Activated T-cell treated with anti-CD3 and anti-CD28 coated beads, Interleukin-2, amount 50 U/mL, for 72 hours (primary cell): ENCODE measurements around the gene LIMCH1. TPM values are rescaled to one million over a fixed set of nuclear protein-coding genes. Genes with fewer than 3 reads are reported as not detected.

Experiments
- ATAC-seq, 2 donors: fragments of 150-1000 bp; cut with Tn5 transposase; replicated peaks in 1 of 2; 2 replicates each; pipeline ENCODE4 v1.10.0; 2021; ENCODE audit warnings: moderate library complexity in 2 of 2, mild to moderate bottlenecking in 1 of 2
- DNase-seq, 2 donors: peaks; one replicate each; pipeline ENCODE4 v3.0.0; 2021 to 2022; ENCODE audit warnings: mixed read lengths in 1 of 2
- H3K27ac Mint-ChIP-seq: one replicate; pipeline ENCODE4 v1.8.0; 2022; ENCODE audit warnings: mild to moderate bottlenecking, moderate library complexity, mixed read lengths
- H3K27me3 Mint-ChIP-seq: one replicate; pipeline ENCODE4 v1.8.0; 2022; ENCODE audit warnings: low read depth, mixed read lengths
- H3K36me3 Mint-ChIP-seq, 2 donors: one replicate each; pipeline ENCODE4 v1.8.0; 2022; ENCODE audit warnings: mixed read lengths in 2 of 2, mild to moderate bottlenecking in 1 of 2; ENCODE audit not compliant: insufficient read depth in 2 of 2
- H3K4me1 Mint-ChIP-seq: one replicate; pipeline ENCODE4 v1.8.0; 2022; ENCODE audit warnings: low read depth, mixed read lengths
- H3K4me3 Mint-ChIP-seq, 2 donors: one replicate each; pipeline ENCODE4 v1.8.0; 2022; ENCODE audit warnings: mild to moderate bottlenecking in 2 of 2, mixed read lengths in 2 of 2, moderate library complexity in 2 of 2
- H3K9me3 Mint-ChIP-seq, 2 donors: one replicate each; pipeline ENCODE4 v1.8.0; 2022; ENCODE audit warnings: mixed read lengths in 2 of 2
- total RNA-seq, 2 donors: library from RNA; stranded (reverse); gene quantifications; one replicate each; pipeline ENCODE4 v1.2.3, GENCODE V29; 2022

Gene LIMCH1
- total RNA-seq, 2 donors from 2014 or later, result not detected

- DNase-seq, result no peak
- Mint-ChIP-seq H3K27me3 (no peaks in the 10 kb centered on the region), H3K36me3 (no peaks in the 10 kb centered on the region), H3K27ac (no peak overlapping the region), H3K9me3 (peaks cover 2% of the 10 kb centered on the region in 2 donors), H3K4me1 (no peaks in the 10 kb centered on the region), H3K4me3 (no peak overlapping the region)
- ATAC-seq, result no peak
Observed at GRCh38 chr4:41579043-41579442, 41.1 kb downstream of the LIMCH1 start.

GRCh38 chr4:41579526-41579925 is 41.6 kb downstream of the LIMCH1 start:
- peaks cover 2 to 4% of the 10 kb centered on the region in 2 donors for H3K9me3 Mint-ChIP-seq
- ATAC-seq, result no peak
- no peak overlapping the region for H3K27ac Mint-ChIP-seq
- H3K4me1 Mint-ChIP-seq, result no peaks in the 10 kb centered on the region
- H3K27me3 Mint-ChIP-seq, result no peaks in the 10 kb centered on the region
- no peak overlapping the region for H3K4me3 Mint-ChIP-seq
- no peaks in the 10 kb centered on the region for H3K36me3 Mint-ChIP-seq
- DNase-seq, result no peak

- peaks cover 4 to 6% of the 10 kb centered on the region in 2 donors for H3K9me3 Mint-ChIP-seq
- no peak overlapping the region for H3K4me3 Mint-ChIP-seq
- no peaks in the 10 kb centered on the region for H3K27me3 Mint-ChIP-seq
- no peak overlapping the region for H3K27ac Mint-ChIP-seq
- no peak for DNase-seq
- no peak for ATAC-seq
- H3K4me1 Mint-ChIP-seq, result no peaks in the 10 kb centered on the region
- H3K36me3 Mint-ChIP-seq, result no peaks in the 10 kb centered on the region
Observed at GRCh38 chr4:41580007-41580406, 42.0 kb downstream of the LIMCH1 start.

- H3K4me3 Mint-ChIP-seq, result no peak overlapping the region
- no peak overlapping the region for H3K27ac Mint-ChIP-seq
- no peak for ATAC-seq
- DNase-seq, result no peak
- peaks cover 6 to 9% of the 10 kb centered on the region in 2 donors for H3K9me3 Mint-ChIP-seq
- no peaks in the 10 kb centered on the region for H3K27me3 Mint-ChIP-seq
- no peaks in the 10 kb centered on the region for H3K36me3 Mint-ChIP-seq
- H3K4me1 Mint-ChIP-seq, result no peaks in the 10 kb centered on the region
Observed at GRCh38 chr4:41586675-41587225, 48.8 kb downstream of the LIMCH1 start.

- ATAC-seq, result no peak
- no peak overlapping the region for H3K27ac Mint-ChIP-seq
- peaks cover 6 to 9% of the 10 kb centered on the region in 2 donors for H3K9me3 Mint-ChIP-seq
- DNase-seq, result no peak
- no peaks in the 10 kb centered on the region for H3K36me3 Mint-ChIP-seq
- no peak overlapping the region for H3K4me3 Mint-ChIP-seq
- no peaks in the 10 kb centered on the region for H3K4me1 Mint-ChIP-seq
- H3K27me3 Mint-ChIP-seq, result no peaks in the 10 kb centered on the region
Observed at GRCh38 chr4:41587286-41587685, 49.3 kb downstream of the LIMCH1 start.

- ATAC-seq (no peak), DNase-seq (no peak)
- Mint-ChIP-seq H3K4me3 (no peak overlapping the region), H3K27me3 (no peaks in the 10 kb centered on the region), H3K36me3 (no peaks in the 10 kb centered on the region), H3K27ac (no peak overlapping the region), H3K9me3 (peaks cover 1 to 2% of the 10 kb centered on the region in 2 donors), H3K4me1 (no peaks in the 10 kb centered on the region)
Observed at GRCh38 chr4:41590591-41590990, 52.6 kb downstream of the LIMCH1 start.

GRCh38 chr4:41594432-41594831 is 56.5 kb downstream of the LIMCH1 start:
- Mint-ChIP-seq H3K27ac (no peak overlapping the region), H3K9me3 (peaks cover 2 to 3% of the 10 kb centered on the region in 2 donors), H3K27me3 (no peaks in the 10 kb centered on the region), H3K4me3 (no peak overlapping the region), H3K4me1 (no peaks in the 10 kb centered on the region), H3K36me3 (no peaks in the 10 kb centered on the region)
- no peak for ATAC-seq
- DNase-seq, result no peak

- ATAC-seq (no peak), DNase-seq (no peak)
- no peak overlapping the region for H3K27ac Mint-ChIP-seq
- H3K4me3 Mint-ChIP-seq, result no peak overlapping the region
- H3K27me3 Mint-ChIP-seq, result no peaks in the 10 kb centered on the region
- no peaks in the 10 kb centered on the region for H3K4me1 Mint-ChIP-seq
- H3K36me3 Mint-ChIP-seq, result no peaks in the 10 kb centered on the region
- peaks cover 2 to 3% of the 10 kb centered on the region in 2 donors for H3K9me3 Mint-ChIP-seq
Observed at GRCh38 chr4:41597494-41597893, 59.5 kb downstream of the LIMCH1 start.

- no peaks in the 10 kb centered on the region for H3K36me3 Mint-ChIP-seq
- DNase-seq, result no peak
- H3K27ac Mint-ChIP-seq, result no peak overlapping the region
- H3K27me3 Mint-ChIP-seq, result no peaks in the 10 kb centered on the region
- no peak overlapping the region for H3K4me3 Mint-ChIP-seq
- H3K4me1 Mint-ChIP-seq, result no peaks in the 10 kb centered on the region
- no peak for ATAC-seq
- H3K9me3 Mint-ChIP-seq, result peaks cover 2 to 3% of the 10 kb centered on the region in 2 donors
Observed at GRCh38 chr4:41598580-41598979, 60.6 kb downstream of the LIMCH1 start.

- Mint-ChIP-seq H3K4me3 (no peak overlapping the region), H3K4me1 (no peaks in the 10 kb centered on the region), H3K36me3 (no peaks in the 10 kb centered on the region), H3K27ac (no peak overlapping the region), H3K9me3 (peaks cover 2 to 3% of the 10 kb centered on the region in 2 donors), H3K27me3 (no peaks in the 10 kb centered on the region)
- ATAC-seq (no peak), DNase-seq (no peak)
Observed at GRCh38 chr4:41599192-41599786, 61.3 kb downstream of the LIMCH1 start.

GRCh38 chr4:41600243-41600912 is 62.4 kb downstream of the LIMCH1 start:
- H3K27ac Mint-ChIP-seq, result no peak overlapping the region
- no peak for DNase-seq
- no peaks in the 10 kb centered on the region for H3K27me3 Mint-ChIP-seq
- no peak for ATAC-seq
- H3K4me1 Mint-ChIP-seq, result no peaks in the 10 kb centered on the region
- no peak overlapping the region for H3K4me3 Mint-ChIP-seq
- peaks cover 2% of the 10 kb centered on the region in 2 donors for H3K9me3 Mint-ChIP-seq
- H3K36me3 Mint-ChIP-seq, result no peaks in the 10 kb centered on the region

- H3K27me3 Mint-ChIP-seq, result no peaks in the 10 kb centered on the region
- H3K9me3 Mint-ChIP-seq, result peaks cover 1 to 2% of the 10 kb centered on the region in 2 donors
- no peaks in the 10 kb centered on the region for H3K36me3 Mint-ChIP-seq
- no peak overlapping the region for H3K4me3 Mint-ChIP-seq
- no peak for ATAC-seq
- no peak overlapping the region for H3K27ac Mint-ChIP-seq
- H3K4me1 Mint-ChIP-seq, result no peaks in the 10 kb centered on the region
- no peak for DNase-seq
Observed at GRCh38 chr4:41601025-41601424, 63.1 kb downstream of the LIMCH1 start.

GRCh38 chr4:41602113-41602512 is 64.2 kb downstream of the LIMCH1 start:
- ATAC-seq (no peak), DNase-seq (no peak)
- Mint-ChIP-seq H3K4me1 (no peaks in the 10 kb centered on the region), H3K4me3 (no peak overlapping the region), H3K9me3 (no peaks in the 10 kb centered on the region), H3K27me3 (no peaks in the 10 kb centered on the region), H3K36me3 (no peaks in the 10 kb centered on the region), H3K27ac (no peak overlapping the region)
